ENCODE results near the gene ARMC3.

ARMC3 gene

GRCh38 chr10:22992075-22992474 is 64.2 kb downstream of the ARMC3 start (continued):
- TF ChIP-seq BACH2 (CRISPR knock-in tag; IDR thresholded peaks at IDR 0.05; ENCODE audit: borderline replicate concordance) (no peak), TOX (CRISPR knock-in tag; IDR thresholded peaks at IDR 0.05; ENCODE audit: borderline replicate concordance) (no peak), CREB5 (CRISPR knock-in tag; IDR thresholded peaks at IDR 0.05; ENCODE audit: low read depth) (no peak), ZFP3 (CRISPR knock-in tag; IDR thresholded peaks at IDR 0.05) (no peak), CSDC2 (CRISPR knock-in tag; IDR thresholded peaks at IDR 0.05) (no peak), POU6F1 (CRISPR knock-in tag; IDR thresholded peaks at IDR 0.05; ENCODE audit: borderline replicate concordance, low read depth) (no peak), OSR1 (CRISPR knock-in tag; IDR thresholded peaks at IDR 0.05) (no peak), ZNF565 (CRISPR knock-in tag; conservative IDR thresholded peaks at IDR 0.05; ENCODE audit: low read depth) (no peak)

GRCh38 chr10:22992621-22993020 is 64.8 kb downstream of the ARMC3 start:
- no peak for TF ChIP-seq TOX (CRISPR knock-in tag; IDR thresholded peaks at IDR 0.05; ENCODE audit: borderline replicate concordance)
- no peak for TF ChIP-seq CSRNP3 (CRISPR knock-in tag; IDR thresholded peaks at IDR 0.05)
- no peak for TF ChIP-seq ZC3H10 (CRISPR knock-in tag; IDR thresholded peaks at IDR 0.05)
- no peak for TF ChIP-seq GLIS3 (CRISPR knock-in tag; IDR thresholded peaks at IDR 0.05)
- no peak for TF ChIP-seq CSDC2 (CRISPR knock-in tag; IDR thresholded peaks at IDR 0.05)
- no peak for TF ChIP-seq ARNTL (CRISPR knock-in tag; IDR thresholded peaks at IDR 0.05; ENCODE audit: borderline replicate concordance, low read depth)
- no peak for TF ChIP-seq TCF4 (CRISPR knock-in tag; IDR thresholded peaks at IDR 0.05; ENCODE audit: borderline replicate concordance)
- TF ChIP-seq ZNF565 (CRISPR knock-in tag; conservative IDR thresholded peaks at IDR 0.05; ENCODE audit: low read depth): no peak
- TF ChIP-seq ISL1 (CRISPR knock-in tag; IDR thresholded peaks at IDR 0.05): no peak
- ATAC-seq: no peak

GRCh38 chr10:22993314-22993713 is 65.5 kb downstream of the ARMC3 start:
- ATAC-seq: no peak
- TF ChIP-seq ZFP3 (CRISPR knock-in tag; IDR thresholded peaks at IDR 0.05) (no peak), GLIS3 (CRISPR knock-in tag; IDR thresholded peaks at IDR 0.05) (no peak), PPARA (CRISPR knock-in tag; IDR thresholded peaks at IDR 0.05; ENCODE audit: borderline replicate concordance) (no peak), ARNTL (CRISPR knock-in tag; IDR thresholded peaks at IDR 0.05; ENCODE audit: borderline replicate concordance, low read depth) (no peak), POU6F1 (CRISPR knock-in tag; IDR thresholded peaks at IDR 0.05; ENCODE audit: borderline replicate concordance, low read depth) (no peak), OSR1 (CRISPR knock-in tag; IDR thresholded peaks at IDR 0.05) (no peak), CSDC2 (CRISPR knock-in tag; IDR thresholded peaks at IDR 0.05) (no peak), CSRNP3 (CRISPR knock-in tag; IDR thresholded peaks at IDR 0.05) (no peak), ISL1 (CRISPR knock-in tag; IDR thresholded peaks at IDR 0.05) (no peak)

GRCh38 chr10:22997096-22997495 is 69.2 kb downstream of the ARMC3 start:
- TF ChIP-seq ZFP30 (CRISPR knock-in tag; IDR thresholded peaks at IDR 0.05) (peak; percentile 41; the same call in 1 of the 2 replicates), ESRRG (CRISPR knock-in tag; IDR thresholded peaks at IDR 0.05) (no peak)
- no peak for ATAC-seq

- ATAC-seq: no peak
- TF ChIP-seq PATZ1 (CRISPR knock-in tag; IDR thresholded peaks at IDR 0.05; ENCODE audit: borderline replicate concordance): no peak
- TF ChIP-seq ISL1 (CRISPR knock-in tag; IDR thresholded peaks at IDR 0.05): no peak
- TF ChIP-seq CSDC2 (CRISPR knock-in tag; IDR thresholded peaks at IDR 0.05): no peak
- no peak for TF ChIP-seq RARB (CRISPR knock-in tag; IDR thresholded peaks at IDR 0.05)
- TF ChIP-seq ZNF565 (CRISPR knock-in tag; conservative IDR thresholded peaks at IDR 0.05; ENCODE audit: low read depth): no peak
- no peak for TF ChIP-seq BACH2 (CRISPR knock-in tag; IDR thresholded peaks at IDR 0.05; ENCODE audit: borderline replicate concordance)
- no peak for TF ChIP-seq OSR1 (CRISPR knock-in tag; IDR thresholded peaks at IDR 0.05)
Measured at GRCh38 chr10:22998091-22998490, 70.2 kb downstream of the ARMC3 start.
